K562 (cell line): ENCODE measurements around the gene MIER2. TPM values are rescaled to one million over a fixed set of nuclear protein-coding genes. Genes with fewer than 3 reads are reported as not detected.

Experiments used
- ATAC-seq: fragments of 200-7000 bp; cut with Tn5 transposase; 3 replicates; pipeline ENCODE4 v1.9.1; 2020; ENCODE audit warnings: moderate library complexity
- BruUV-seq: library from RNA; stranded (reverse); fragments of 400-500 nt; replicated peaks from 2 replicates; lab custom pipeline; 2021; lab: Mats Ljungman, UMichigan
- CTCF ChIA-PET: fragments of 300-600 bp; formaldehyde crosslinking; extraction: SDS; loops from one replicate; lab custom pipeline; 2021; ENCODE audit warnings: low intra/inter-chr PET ratio; lab: Yijun Ruan, JAX
- POLR2A ChIA-PET: fragments of 300-600, 350-650 bp; sonication (Branson Sonifier 250); formaldehyde crosslinking; extraction: SDS; loops from one replicate; lab custom pipeline; 2021; ENCODE audit warnings: antibody characterized with exemption, inconsistent platforms; lab: Yijun Ruan, JAX
- DNase-seq, 4 experiments: peaks; one replicate each; pipeline versions ENCODE4 v3.0.0 to v3.0.0-alpha.2; 2011 to 2018; ENCODE audit warnings: low spot score in 3 of 4, mixed read lengths in 3 of 4; ENCODE audit errors: extremely low read depth in 1 of 4
- FAIRE-seq: peaks from 2 replicates; lab custom pipeline; 2011; peaks lifted over from hg19 to GRCh38; lab: Jason Lieb, UNC
- H2AFZ ChIP-seq: 2 replicates; pipeline ENCODE4 v1.6.0; 2011; ENCODE audit warnings: low read depth, low read length, control low read depth, inconsistent platforms
- H3K27ac ChIP-seq: fragments of 200-600 bp; 3 replicates; pipeline ENCODE4 v1.8.0; 2011; ENCODE audit warnings: low read depth, mild to moderate bottlenecking, control low read depth, inconsistent platforms, low read length, moderate library complexity, mixed read lengths; ENCODE audit errors: extremely low read depth
- H3K27me3 ChIP-seq, 2 experiments: fragments of 300-600 bp in 1 of 2; 2 replicates in 1 of 2; 3 replicates in 1 of 2; pipeline versions ENCODE4 v1.6.0 to v1.8.0; 2011; ENCODE audit warnings: inconsistent platforms in 2 of 2, low read length in 2 of 2, mild to moderate bottlenecking in 1 of 2, mixed read lengths in 1 of 2, moderate library complexity in 1 of 2; ENCODE audit not compliant: control insufficient read depth in 2 of 2, insufficient read depth in 2 of 2
- H3K36me3 ChIP-seq: fragments of 300-600 bp; 3 replicates; pipeline ENCODE4 v1.8.0; 2011; ENCODE audit warnings: mild to moderate bottlenecking, low read length, inconsistent platforms; ENCODE audit not compliant: control insufficient read depth, insufficient read depth
- H3K4me1 ChIP-seq, 2 experiments: fragments of 200-600 bp in 1 of 2; replicated peaks in 1 of 2; 2 replicates in 1 of 2; 3 replicates in 1 of 2; pipeline versions ENCODE4 v1.5.1 to v1.8.0; 2011; ENCODE audit warnings: inconsistent platforms in 2 of 2, low read length in 2 of 2, mild to moderate bottlenecking in 1 of 2, mixed read lengths in 1 of 2, moderate library complexity in 1 of 2; ENCODE audit not compliant: control insufficient read depth in 2 of 2, insufficient read depth in 2 of 2
- H3K4me2 ChIP-seq: 2 replicates; pipeline ENCODE4 v1.6.1; 2011; ENCODE audit warnings: low read length, control low read depth, inconsistent platforms, mixed read lengths; ENCODE audit not compliant: insufficient read depth
- H3K4me3 ChIP-seq: fragments of 200-600 bp; sonication (generic), shearing (Covaris generic); 2 replicates; pipeline ENCODE4 v1.5.1; 2016; ENCODE audit warnings: control low read depth, inconsistent platforms
- H3K79me2 ChIP-seq: fragments of 200-600 bp; 3 replicates; pipeline ENCODE4 v1.8.0; 2011; ENCODE audit warnings: low read length, inconsistent platforms; ENCODE audit not compliant: control insufficient read depth, insufficient read depth
- H3K9ac ChIP-seq, 2 experiments: 2 replicates each; pipeline versions ENCODE4 v1.6.0 to v1.6.1; 2011; ENCODE audit warnings: low read depth in 2 of 2, low read length in 2 of 2, control low read depth in 1 of 2, inconsistent platforms in 1 of 2, mild to moderate bottlenecking in 1 of 2, mixed read lengths in 1 of 2; ENCODE audit not compliant: insufficient read depth in 1 of 2
- H3K9me1 ChIP-seq: one replicate; pipeline ENCODE4 v1.6.0; 2011; ENCODE audit warnings: inconsistent platforms, mild to moderate bottlenecking, low read length, moderate library complexity; ENCODE audit not compliant: control insufficient read depth, insufficient read depth
- H3K9me3 ChIP-seq: replicated peaks from 2 replicates; pipeline ENCODE4 v1.5.1; 2011; ENCODE audit warnings: low read depth, low read length, inconsistent platforms; ENCODE audit not compliant: control insufficient read depth, insufficient read depth
- H4K20me1 ChIP-seq: replicated peaks from 2 replicates; pipeline ENCODE4 v1.6.1; 2011; ENCODE audit warnings: low read length, inconsistent platforms, mixed read lengths; ENCODE audit not compliant: control insufficient read depth, insufficient read depth
- ATF4 ChIP-seq: fragments of 450-650 bp; formaldehyde crosslinking; IDR thresholded peaks from 2 replicates; pipeline ENCODE4 v1.4.0; 2022; ENCODE audit warnings: mild to moderate bottlenecking, moderate library complexity
- NFYB ChIP-seq: IDR thresholded peaks from 2 replicates; pipeline ENCODE4 v1.6.1; 2011; ENCODE audit warnings: mild to moderate bottlenecking, moderate library complexity; ENCODE audit not compliant: insufficient read length; ENCODE audit errors: extremely low read depth
- SREBF1 ChIP-seq: fragments of 150-350 bp; IDR thresholded peaks from 2 replicates; pipeline ENCODE4 v1.6.1; 2014; ENCODE audit warnings: antibody characterized with exemption, low read depth, low read length, borderline replicate concordance
- WGBS: fragments of 100-300 bp; shearing (Covaris generic); methylation state at CpG from one replicate; pipeline ENCODE4 v1.1.6; 2016; ENCODE audit warnings: low coverage, mixed read lengths; ENCODE audit not compliant: insufficient coverage; ENCODE audit errors: missing lambda C conversion rate; 5-methylcytosine and 5-hydroxymethylcytosine counted together
- in situ Hi-C: fragments of 300-500 bp; cut with MboI; formaldehyde crosslinking; loops from 4 replicates; pipeline ENCODE4 v1.15.0; 2018; ENCODE audit warnings: inconsistent platforms, mixed read lengths
- intact Hi-C: fragments of 100-400 bp; cut with micrococcal nuclease; formaldehyde crosslinking; loops from 2 replicates; pipeline ENCODE4 v1.14.2; 2022
- polyA plus RNA-seq, 8 experiments: library from polyadenylated mRNA; depleted of rRNA in 4 of 8; stranded (reverse) in 5 of 8; unstranded in 3 of 8; fragments of >200 nt; fragmentation: Nextera tagmentation in 2 of 8; fragmentation: Illumina TruSeq in 1 of 8; extraction: Ambion mirVana in 2 of 8; extraction: Trizol in 1 of 8; gene quantifications; 2 replicates each; pipeline versions ENCODE4 v1.2.1 to v1.2.3, GENCODE V29; 2011 to 2014; ENCODE audit warnings: inconsistent platforms in 1 of 8, missing spikeins in 1 of 8
- total RNA-seq, 7 experiments: library from RNA; depleted of rRNA in 6 of 7; stranded (reverse); fragments of >200 nt in 6 of 7; fragmentation: Illumina TruSeq in 2 of 7; extraction: Trizol in 2 of 7; gene quantifications; 2 replicates each; pipeline versions ENCODE4 v1.2.1 to v1.2.3, GENCODE V29; 2011 to 2021; ENCODE audit warnings: low replicate concordance in 1 of 7

MIER2 gene
- total and polyA plus RNA-seq, 9 of the 15 experiments (the other 6 are each of a cell fraction or from before 2014, with no cell fraction given): 0.46 to 34.7 (median 15.6) TPM

GRCh38 chr19:375395-376110 lies 31.0 kb upstream of the MIER2 start (continued):
- no peak for TF ChIP-seq SREBF1

DNA sequence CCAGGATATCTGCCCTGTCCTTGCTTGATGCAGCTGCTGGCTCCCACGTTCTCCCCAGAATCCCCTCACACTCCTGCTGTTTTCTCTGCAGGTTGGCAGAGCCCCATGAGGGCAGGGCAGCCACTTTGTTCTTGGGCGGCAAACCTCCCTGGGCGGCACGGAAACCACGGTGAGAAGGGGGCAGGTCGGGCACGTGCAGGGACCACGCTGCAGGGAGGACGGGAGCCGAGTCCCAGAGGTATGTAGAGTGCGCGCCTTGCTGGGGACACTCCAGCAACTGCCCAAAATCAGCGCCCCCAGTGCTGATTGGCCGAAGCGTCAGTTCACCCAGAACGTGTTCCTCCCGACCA lies 30.3 kb upstream of the MIER2 start:
- no peak overlapping the region for H3K27ac ChIP-seq
- H4K20me1 ChIP-seq: no peaks in the 10 kb centered on the region; the same call in 1 of the 2 replicates
- no peak overlapping the region for H3K4me3 ChIP-seq
- intact Hi-C loops (no loop called here), in situ Hi-C loops (no loop called here)
- FAIRE-seq: no peak
- no peaks in the 10 kb centered on the region for H3K36me3 ChIP-seq
- POLR2A ChIA-PET: interaction anchor here (1.0 kb wide), 2 partner anchors 13 to 95 kb away, joined by 4 to 5 read pairs; no protein-coding TSS in a partner anchor
- ATAC-seq: no peak
- peaks cover 0 to 49% of the 10 kb centered on the region in 2 experiments; a peak in 3 of 5 replicates for H3K4me1 ChIP-seq
- no peak overlapping the region for H3K4me2 ChIP-seq
- no peaks in the 10 kb centered on the region for H3K79me2 ChIP-seq
- BruUV-seq: no TSS peak
- peaks cover 49 to 77% of the 10 kb centered on the region in 2 experiments for H3K27me3 ChIP-seq
- TF ChIP-seq NFYB (peak; percentile 12), ATF4 (CRISPR knock-in tag) (no peak)
- H3K9ac ChIP-seq: no peak overlapping the region
- H3K9me3 ChIP-seq: no peaks in the 10 kb centered on the region
- DNase-seq: peak in 1 of 4 experiments; percentile 38
- CTCF ChIA-PET: no interaction called here
- H3K9me1 ChIP-seq: no peaks in the 10 kb centered on the region
- 5% methylated on average over 17 of the region's 17 CpGs for WGBS
- H2AFZ ChIP-seq: no peak overlapping the region
